DMS153 (cell line): ENCODE data around the gene SH3BGR.

Experiments used
- DNase-seq: peaks from one replicate; lab custom pipeline; 2025; lab: John Stamatoyannopoulos, UW

Gene SH3BGR

GRCh38 chr21:39456665-39457064 is 4.9 kb downstream of the SH3BGR start:
- no peak for DNase-seq

DNA sequence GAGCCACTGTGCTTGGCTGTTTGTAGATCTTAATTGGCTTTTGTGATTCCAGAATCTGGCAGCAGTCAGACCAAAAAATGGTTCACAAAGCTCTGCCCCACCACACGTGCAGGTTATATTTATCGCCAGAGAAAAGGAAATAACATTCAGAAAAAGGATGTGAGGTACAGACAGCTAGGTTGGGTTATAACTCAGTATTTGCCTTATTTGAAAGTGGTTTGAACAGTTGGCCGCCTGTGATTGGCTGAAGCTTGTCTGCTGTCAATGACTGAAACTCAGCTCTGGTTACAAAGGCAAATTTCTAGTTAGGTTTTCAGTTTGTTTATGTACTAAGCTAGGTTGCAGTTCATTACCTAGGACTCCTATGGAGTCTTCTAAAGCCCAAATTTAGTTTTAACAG is 9.6 kb downstream of the SH3BGR start:
- no peak for DNase-seq

GRCh38 chr21:39463308-39463707 is 11.5 kb downstream of the SH3BGR start:
- DNase-seq: no peak

DNA sequence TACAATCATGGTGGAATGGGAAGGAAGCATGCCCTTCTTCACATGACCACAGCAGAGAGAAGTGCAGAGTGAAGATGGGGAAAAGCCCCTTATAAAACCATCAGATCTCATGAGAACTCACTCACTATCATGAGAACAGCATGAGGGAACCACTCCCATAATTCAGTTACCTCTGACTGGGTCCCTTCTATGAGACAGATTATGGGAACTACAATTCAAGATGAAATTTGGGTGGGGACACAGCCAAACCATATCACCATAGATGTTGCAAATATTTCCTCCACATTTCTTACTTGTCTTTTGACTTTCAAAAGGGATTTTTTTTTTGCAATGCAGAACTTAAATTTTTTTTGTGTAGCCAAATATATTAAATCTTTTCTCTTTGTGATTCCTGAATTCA is 14.8 kb downstream of the SH3BGR start:
- DNase-seq: no peak

DNA sequence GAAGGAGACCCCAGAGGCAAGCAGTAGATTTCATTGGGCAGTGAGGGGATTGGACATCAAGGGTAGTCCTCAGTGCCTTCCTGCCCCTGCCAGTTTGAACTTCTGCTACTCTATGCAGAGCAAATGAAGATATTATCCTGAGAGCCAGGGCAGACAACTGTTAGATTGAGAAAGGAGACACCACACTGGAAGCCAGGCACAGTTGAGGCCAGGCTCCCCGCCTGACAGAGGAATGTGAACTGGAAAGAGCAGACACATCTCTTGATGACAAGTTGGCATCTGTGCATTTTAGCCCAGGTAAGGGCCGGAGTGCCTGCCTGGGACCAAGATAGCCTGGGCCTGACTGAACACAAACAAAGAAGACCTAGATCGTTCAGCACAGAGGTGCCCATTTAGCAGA is 16.0 kb downstream of the SH3BGR start:
- no peak for DNase-seq

DNA sequence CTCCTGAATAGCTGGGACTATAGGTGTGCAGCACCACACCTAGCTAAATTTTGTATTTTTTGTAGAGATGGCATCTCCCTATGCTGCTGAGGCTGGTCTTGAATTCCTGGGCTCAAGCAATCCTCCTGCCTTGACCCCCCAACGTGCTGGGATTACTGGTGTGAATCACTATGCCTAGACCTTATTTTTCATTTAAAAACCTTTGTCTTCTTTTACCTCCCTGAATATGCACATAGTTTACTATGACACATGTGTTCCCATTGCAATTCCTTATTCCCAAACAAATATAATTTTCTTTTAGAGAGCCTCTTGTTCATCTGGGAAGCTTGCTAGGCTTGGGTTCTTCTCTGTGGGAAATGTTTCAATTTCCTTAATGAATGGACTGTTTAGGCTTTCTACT is 16.8 kb downstream of the SH3BGR start:
- no peak for DNase-seq

DNA sequence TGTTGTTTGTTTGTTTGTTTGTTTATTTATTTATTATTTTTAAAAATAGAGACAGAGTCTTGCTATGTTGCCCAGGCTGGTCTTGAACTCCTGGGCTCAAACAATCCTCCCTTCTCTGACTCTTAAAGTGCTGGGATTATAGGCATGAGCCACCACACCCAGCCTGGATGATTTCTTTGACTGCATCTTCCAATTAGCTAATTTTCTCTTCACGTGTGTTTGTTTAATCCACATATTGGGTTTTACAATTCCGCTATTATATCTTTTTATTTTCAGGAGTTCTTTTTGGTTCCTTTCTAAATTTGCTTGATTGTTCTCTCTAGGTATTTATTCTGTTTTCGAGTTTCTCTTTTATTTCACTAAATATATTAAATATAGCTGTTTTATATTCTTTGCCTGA is 19.8 kb downstream of the SH3BGR start:
- no peak for DNase-seq

DNA sequence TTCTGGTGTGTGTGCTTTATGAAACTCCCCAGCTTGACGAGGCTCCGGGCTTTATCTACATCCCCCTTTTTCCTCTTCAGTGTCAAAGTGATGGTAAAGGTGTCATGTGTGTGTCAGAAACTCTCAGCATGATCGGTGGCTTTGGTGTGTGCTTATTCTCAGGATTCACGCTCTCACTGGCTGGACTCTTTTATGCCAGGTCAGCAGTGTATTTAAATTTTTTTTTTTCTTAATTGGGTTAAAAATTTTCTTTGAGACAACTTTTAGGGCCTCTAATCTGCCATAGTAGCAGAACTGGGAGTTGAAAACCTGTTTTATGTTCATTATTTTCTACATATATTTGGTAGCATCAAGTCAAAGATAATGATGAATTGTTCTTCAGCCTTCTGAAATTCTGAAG is 21.0 kb downstream of the SH3BGR start:
- no peak for DNase-seq

DNA sequence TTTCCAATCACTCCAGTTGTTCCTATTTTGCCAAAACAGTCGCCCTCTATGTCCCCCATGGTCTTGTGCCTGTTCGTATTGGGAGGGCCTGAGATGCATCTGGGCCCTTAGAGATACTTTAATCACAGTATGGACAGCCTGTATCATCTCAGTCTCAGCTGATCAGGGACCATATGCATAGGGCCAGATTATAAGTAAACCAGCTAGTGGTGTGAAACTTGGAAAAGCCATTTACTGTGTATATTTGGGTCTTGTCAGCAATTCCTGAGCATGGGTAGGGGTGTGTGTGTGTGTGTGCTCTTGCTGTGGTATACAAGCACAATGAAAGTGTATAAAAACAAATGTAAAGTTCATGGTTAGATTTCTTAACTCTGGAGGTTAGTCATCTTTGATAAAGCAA is 22.8 kb downstream of the SH3BGR start:
- DNase-seq: no peak

- no peak for DNase-seq
Measured at GRCh38 chr21:39479164-39479813, 27.5 kb downstream of the SH3BGR start.

- no peak for DNase-seq
Measured at GRCh38 chr21:39479814-39480182, 28.0 kb downstream of the SH3BGR start.

DNA sequence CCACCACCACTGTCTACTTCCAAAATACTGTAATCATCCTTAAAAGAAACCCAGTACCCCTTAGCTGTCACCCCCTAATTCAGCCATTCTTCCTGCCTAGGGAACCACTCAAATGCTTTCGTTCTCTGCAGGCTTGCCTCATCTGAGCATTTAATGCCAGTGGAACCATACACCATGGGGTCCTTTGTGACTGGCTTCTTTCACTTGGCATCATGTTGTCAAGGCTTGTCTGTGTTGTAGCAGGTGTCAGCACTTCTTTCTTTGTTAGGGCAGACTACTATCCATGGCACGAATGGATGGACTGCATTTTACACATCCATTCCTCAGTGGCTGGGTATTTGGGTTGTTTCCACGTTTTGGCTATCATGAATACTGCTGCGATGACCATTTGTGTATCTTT is 28.5 kb downstream of the SH3BGR start:
- no peak for DNase-seq

DNA sequence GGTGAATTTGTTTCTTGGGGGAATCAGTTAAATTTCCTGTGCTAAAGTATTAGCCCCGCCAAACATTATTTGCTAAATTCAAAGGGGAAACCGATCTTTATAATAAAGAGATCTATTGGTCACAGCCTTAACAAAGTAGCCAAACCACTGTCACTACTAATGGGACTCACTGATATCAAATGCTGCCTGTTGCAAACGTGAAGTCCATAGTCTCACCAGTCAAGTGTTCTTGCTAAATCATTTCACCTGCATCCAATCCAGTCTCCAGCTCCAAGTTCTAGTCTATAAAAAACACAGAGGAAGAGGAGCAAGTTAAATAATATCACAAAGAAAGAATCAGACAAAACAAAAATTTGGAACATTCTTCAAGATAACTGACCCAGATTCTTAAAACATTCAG is 30.1 kb downstream of the SH3BGR start:
- DNase-seq: no peak

GRCh38 chr21:39483917-39484316 is 32.1 kb downstream of the SH3BGR start:
- no peak for DNase-seq

DNA sequence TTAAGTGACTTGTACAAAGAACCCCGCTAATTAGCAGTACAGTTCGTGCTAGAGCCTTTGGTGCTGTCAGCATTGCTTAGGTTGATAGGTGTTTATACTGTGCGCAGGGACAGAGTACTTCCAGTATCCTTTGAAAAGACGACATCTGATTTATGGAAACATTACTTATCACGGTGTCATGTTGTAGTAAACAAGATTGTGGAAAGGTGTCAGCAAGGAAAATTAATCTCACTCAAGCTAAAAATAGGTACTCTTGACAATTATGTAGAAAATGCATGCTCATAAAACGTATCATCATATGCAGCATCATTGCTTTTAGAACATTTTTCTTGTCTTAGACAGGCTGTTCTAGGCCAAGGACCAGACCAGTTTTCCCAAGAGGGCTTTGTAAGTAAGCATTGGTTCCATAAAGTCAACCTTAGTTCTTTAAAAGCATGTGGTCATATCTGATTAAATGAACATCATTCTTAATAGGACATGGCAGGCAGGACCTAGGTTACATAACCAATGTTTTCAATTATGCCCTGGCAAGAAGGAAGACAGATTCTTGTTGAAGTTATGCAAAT is 33.0 kb downstream of the SH3BGR start:
- DNase-seq: no peak

DNA sequence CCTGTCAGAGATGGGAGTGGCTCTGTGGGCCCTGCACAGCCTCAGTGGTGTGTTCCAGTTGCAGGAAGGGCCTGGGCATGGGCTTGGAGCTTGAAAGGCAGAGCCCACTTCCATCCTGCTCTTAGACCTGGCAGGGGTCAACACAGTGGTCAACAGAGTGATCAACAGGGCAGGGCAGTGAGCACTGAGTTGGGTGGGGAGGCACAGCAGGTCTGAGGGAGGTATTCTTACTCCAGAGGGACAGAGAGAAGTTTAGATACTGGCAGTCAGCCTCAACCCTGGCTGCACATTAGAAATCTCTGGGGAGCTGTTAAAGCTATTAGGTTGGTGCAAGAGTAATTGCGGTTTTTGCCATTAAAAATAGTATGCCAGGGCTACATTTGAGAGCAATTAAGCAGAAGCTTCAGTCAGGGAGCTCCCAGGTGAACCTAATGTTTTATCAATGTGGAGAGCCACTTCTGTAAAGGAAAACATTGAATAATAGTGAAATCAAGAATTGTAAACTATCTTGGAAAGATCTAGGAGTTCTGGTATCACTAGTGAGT is 37.7 kb downstream of the SH3BGR start:
- no peak for DNase-seq

GRCh38 chr21:39499156-39499555 is 47.4 kb downstream of the SH3BGR start:
- DNase-seq: no peak

GRCh38 chr21:39502631-39503030 is 50.9 kb downstream of the SH3BGR start:
- DNase-seq: no peak

DNA sequence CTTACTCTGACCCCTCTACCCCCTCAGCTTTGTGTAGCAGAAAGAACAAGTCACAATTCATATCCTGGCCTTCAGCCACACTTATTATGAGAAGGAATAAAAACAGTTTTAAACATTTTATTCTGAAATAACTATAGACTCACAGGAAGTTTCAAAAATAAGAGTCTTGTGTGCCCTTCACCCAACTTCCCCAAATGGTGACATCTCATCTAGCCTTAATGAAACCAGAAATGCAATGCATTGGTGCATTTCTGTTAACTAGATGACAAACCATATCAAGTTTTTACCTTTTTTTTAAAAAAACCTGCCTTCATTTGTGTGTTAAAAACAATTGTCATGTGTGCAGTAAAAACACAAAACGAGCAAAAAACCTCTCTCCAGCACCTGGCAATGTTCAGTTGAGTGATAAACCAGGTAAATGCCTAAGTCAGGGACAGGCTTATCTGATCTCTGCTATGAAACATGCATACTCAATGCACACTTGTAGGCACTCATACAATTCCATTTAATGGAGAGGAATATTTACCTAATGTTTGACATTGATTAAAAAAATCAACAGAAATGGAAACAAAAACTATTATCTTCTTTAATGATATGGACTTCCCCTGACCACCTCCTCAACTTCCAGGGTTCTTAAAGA is 51.5 kb downstream of the SH3BGR start:
- DNase-seq: no peak

- DNase-seq: no peak
Measured at GRCh38 chr21:39504230-39504629, 52.5 kb downstream of the SH3BGR start.

DNA sequence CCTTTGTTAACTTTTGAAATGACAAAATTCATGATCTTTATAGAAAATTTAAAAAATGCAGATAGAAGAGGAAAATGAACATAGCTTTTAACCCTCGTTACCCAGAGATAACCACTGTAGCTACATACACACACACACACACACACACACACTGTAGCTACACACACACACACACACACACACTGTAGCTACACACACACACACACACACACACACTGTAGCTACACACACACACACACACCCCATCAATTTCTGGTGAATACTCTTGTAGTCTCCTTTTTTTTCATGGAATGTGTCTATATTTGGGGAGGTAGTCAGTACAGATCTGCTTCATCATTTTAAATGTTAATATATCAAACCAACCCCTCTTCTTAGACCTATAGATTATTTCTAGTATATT is 58.5 kb downstream of the SH3BGR start:
- no peak for DNase-seq

DNA sequence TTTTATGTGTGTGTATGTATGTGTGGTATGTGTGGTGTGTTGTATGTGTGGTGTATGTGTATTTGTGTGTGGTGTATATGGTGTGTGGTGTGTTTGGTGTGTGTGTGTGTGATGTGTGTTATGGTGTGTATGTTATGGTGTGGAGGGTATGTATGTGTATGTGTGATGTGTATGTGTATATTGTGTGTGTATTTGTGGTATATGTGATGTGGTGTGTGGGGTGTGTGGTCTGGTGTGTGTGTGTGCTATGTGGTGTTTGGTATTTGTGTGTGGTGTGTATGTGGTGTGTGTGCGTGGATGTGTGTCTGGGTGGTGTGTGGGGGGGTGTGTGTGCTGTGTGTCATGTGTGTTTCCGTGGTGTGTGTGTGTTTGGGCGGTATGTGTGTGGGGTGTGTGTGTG is 59.3 kb downstream of the SH3BGR start:
- DNase-seq: no peak

DNA sequence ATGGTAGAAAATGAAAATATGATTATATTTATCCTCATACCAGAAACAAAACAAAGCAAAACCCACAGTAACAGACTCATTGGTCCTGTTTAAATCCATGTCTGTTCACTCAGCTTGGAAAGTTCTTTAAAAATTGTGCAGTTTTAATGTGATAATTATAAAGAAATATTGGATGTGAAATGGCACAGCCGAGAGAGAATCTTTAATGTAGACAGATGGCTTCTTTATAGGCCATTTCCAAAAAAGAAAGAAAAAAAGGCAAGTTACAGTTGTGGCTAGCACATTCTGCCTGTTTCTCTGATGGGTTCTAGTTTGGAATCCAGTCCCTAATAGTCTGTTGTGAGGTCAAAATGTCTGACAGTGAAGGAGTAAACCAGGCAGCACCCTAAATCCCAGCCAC is 62.0 kb downstream of the SH3BGR start:
- DNase-seq: no peak
